Peyer's patch (tissue), 4 donors: ENCODE measurements around the gene ETV6.

Source experiments
- CTCF ChIP-seq, 6 experiments: fragments of 450-650 bp in 4 of 6; fragments of 200-600 bp in 2 of 6; sonication (generic) in 1 of 6; IDR thresholded peaks; one replicate each; pipeline ENCODE4 v1.5.1; 2017 to 2019; ENCODE audit warnings: antibody characterized with exemption in 6 of 6, mild to moderate bottlenecking in 3 of 6, moderate library complexity in 1 of 6
- POLR2A ChIP-seq, 2 donors: fragments of 450-650 bp; IDR thresholded peaks; one replicate each; pipeline ENCODE4 v1.5.1; 2017; ENCODE audit warnings: antibody characterized with exemption in 2 of 2, mild to moderate bottlenecking in 2 of 2, moderate library complexity in 2 of 2

GRCh38 chr12:11600199-11600598 is 49.3 kb upstream of the ETV6 start:
- no peak for TF ChIP-seq CTCF (IDR thresholded peaks at IDR 0.05)
- no peak for TF ChIP-seq POLR2A (IDR thresholded peaks at IDR 0.05)
